Smooth muscle cell (in vitro differentiated cells): ENCODE measurements around the gene KCNJ14. TPM values are rescaled to one million over a fixed set of nuclear protein-coding genes. Genes with fewer than 3 reads are reported as not detected.

ENCODE experiments used
- DNase-seq: peaks from one replicate; lab custom pipeline; 2025; ENCODE audit not compliant: unreplicated experiment; lab: John Stamatoyannopoulos, UW
- H2AFZ ChIP-seq: fragments of 200-600 bp; sonication (generic); 2 replicates; pipeline ENCODE4 v1.6.0; 2016; ENCODE audit warnings: antibody characterized with exemption, low read depth, mild to moderate bottlenecking
- H3F3A ChIP-seq: fragments of 200-600 bp; sonication (generic); 2 replicates; pipeline ENCODE4 v1.6.0; 2017; ENCODE audit warnings: antibody characterized with exemption, low read depth
- H3K27ac ChIP-seq: fragments of 200-600 bp; sonication (generic); 2 replicates; pipeline ENCODE4 v1.5.1; 2016; ENCODE audit warnings: low read depth, mild to moderate bottlenecking
- H3K27me3 ChIP-seq: fragments of 200-600 bp; sonication (generic); 2 replicates; pipeline ENCODE4 v1.6.1; 2016; ENCODE audit warnings: low read depth, mild to moderate bottlenecking
- H3K36me3 ChIP-seq: fragments of 200-600 bp; sonication (generic); 2 replicates; pipeline ENCODE4 v1.5.1; 2016; ENCODE audit warnings: low read depth
- H3K4me1 ChIP-seq: fragments of 200-600 bp; sonication (generic); 2 replicates; pipeline ENCODE4 v1.5.1; 2016; ENCODE audit warnings: low read depth
- H3K4me2 ChIP-seq: fragments of 200-600 bp; sonication (generic); 2 replicates; pipeline ENCODE4 v1.6.0; 2016; ENCODE audit warnings: mild to moderate bottlenecking
- H3K4me3 ChIP-seq: fragments of 200-600 bp; sonication (generic); 2 replicates; pipeline ENCODE4 v1.5.1; 2016; ENCODE audit warnings: mild to moderate bottlenecking
- H3K79me2 ChIP-seq: fragments of 200-600 bp; sonication (generic); 2 replicates; pipeline ENCODE4 v1.6.0; 2016; ENCODE audit warnings: low read depth, mild to moderate bottlenecking
- H3K9ac ChIP-seq: fragments of 200-600 bp; sonication (generic); 2 replicates; pipeline ENCODE4 v1.6.0; 2016; ENCODE audit warnings: low read depth
- H3K9me3 ChIP-seq: fragments of 200-600 bp; sonication (generic); replicated peaks from 2 replicates; pipeline ENCODE4 v1.5.1; 2016; ENCODE audit warnings: low read depth
- H4K20me1 ChIP-seq: fragments of 200-600 bp; sonication (generic); 2 replicates; pipeline ENCODE4 v1.6.0; 2016; ENCODE audit warnings: low read depth
- CTCF ChIP-seq: fragments of 200-600 bp; sonication (generic); IDR thresholded peaks from 2 replicates; pipeline ENCODE4 v1.5.1; 2017; ENCODE audit warnings: borderline replicate concordance, mild to moderate bottlenecking, antibody characterized with exemption; ENCODE audit not compliant: insufficient read depth, poor library complexity, severe bottlenecking
- WGBS: methylation state at CpG from one replicate; pipeline ENCODE4 v1.1.7; 2016; ENCODE audit warnings: low lambda C conversion rate; 5-methylcytosine and 5-hydroxymethylcytosine counted together
- polyA plus RNA-seq: library from polyadenylated mRNA; unstranded; fragments of >200 nt; fragmentation: Nextera tagmentation; extraction: Ambion mirVana; gene quantifications from 2 replicates; pipeline ENCODE4 v1.2.1, GENCODE V29; 2016
- total RNA-seq: library from RNA; depleted of rRNA; stranded (reverse); fragments of >200 nt; gene quantifications from 2 replicates; pipeline ENCODE4 v1.2.3, GENCODE V29; 2014

The KCNJ14 gene
- total and polyA plus RNA-seq, 2 experiments from 2014 or later, result 1.7 to 1.8 TPM

DNA sequence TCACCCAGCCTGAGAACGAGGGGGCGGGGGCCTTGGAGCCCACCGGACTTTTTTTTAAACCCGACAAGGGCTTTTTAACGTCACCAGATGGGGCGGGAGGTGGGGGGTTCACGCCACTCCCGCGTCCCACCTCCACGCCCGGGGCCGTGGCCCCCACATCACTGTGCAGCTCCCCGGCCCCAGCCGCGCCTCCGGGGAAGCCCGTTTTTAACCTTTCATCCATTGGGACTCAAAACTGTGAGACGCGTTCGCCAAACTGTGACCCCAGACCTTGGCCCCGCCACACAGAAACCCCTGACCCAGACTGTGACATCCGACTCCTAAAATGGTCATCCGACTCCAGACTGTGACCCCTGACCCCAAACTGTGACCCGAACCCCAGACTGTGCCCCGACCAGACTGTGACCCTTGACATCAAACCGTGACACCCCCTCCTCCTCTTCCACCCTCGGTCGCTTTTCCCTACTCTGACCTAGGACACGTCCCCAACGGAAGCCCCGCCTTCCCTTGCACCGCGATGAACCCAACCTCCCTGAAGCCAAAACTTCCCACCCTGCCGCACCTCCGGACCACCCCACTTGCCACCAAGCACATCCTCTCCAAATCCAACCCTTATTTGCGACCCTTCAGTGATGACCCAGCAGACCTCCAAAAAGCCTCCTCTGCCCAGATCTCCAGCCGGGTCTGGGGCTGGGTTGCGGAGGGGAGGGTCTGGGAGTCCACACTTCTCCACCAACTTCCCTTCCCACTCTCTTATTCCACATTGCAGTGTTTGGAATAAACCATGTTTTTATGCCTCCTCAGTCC is 11.0 kb upstream of the KCNJ14 start:
- Histone ChIP-seq H3K27me3 (no peaks in the 10 kb centered on the region), H2AFZ (no peak overlapping the region), H3K79me2 (peaks cover 21% of the 10 kb centered on the region), H3K36me3 (no peaks in the 10 kb centered on the region), H3K27ac (peak overlapping the region; percentile 33), H3K9me3 (no peaks in the 10 kb centered on the region), H3K9ac (no peak overlapping the region), H3F3A (peaks cover 5% of the 10 kb centered on the region), H3K4me2 (peak overlapping the region; percentile 96), H3K4me3 (peak overlapping the region; percentile 88), H3K4me1 (peaks cover 13% of the 10 kb centered on the region), H4K20me1 (no peaks in the 10 kb centered on the region)
- DNase-seq, result no peak
- WGBS, result 67% methylated on average over 24 of the region's 38 CpGs
- TF ChIP-seq CTCF, result no peak

- no peaks in the 10 kb centered on the region for H4K20me1 ChIP-seq
- H3K79me2 ChIP-seq, result peaks cover 21% of the 10 kb centered on the region
- peaks cover 5% of the 10 kb centered on the region for H3F3A ChIP-seq
- H3K4me3 ChIP-seq, result peak overlapping the region; percentile 88
- peaks cover 13% of the 10 kb centered on the region for H3K4me1 ChIP-seq
- H3K4me2 ChIP-seq, result peak overlapping the region; percentile 96
- no peak overlapping the region for H3K9ac ChIP-seq
- no peaks in the 10 kb centered on the region for H3K9me3 ChIP-seq
- H3K27me3 ChIP-seq, result no peaks in the 10 kb centered on the region
- DNase-seq, result no peak
- TF ChIP-seq CTCF, result no peak
- 55% methylated on average over 3 of the region's 3 CpGs for WGBS
- peak overlapping the region; percentile 82 for H2AFZ ChIP-seq
- no peaks in the 10 kb centered on the region for H3K36me3 ChIP-seq
- H3K27ac ChIP-seq, result peak overlapping the region; percentile 33
These were observed 10.5 kb upstream of the KCNJ14 start for GRCh38 chr19:48444936-48445200.

DNA sequence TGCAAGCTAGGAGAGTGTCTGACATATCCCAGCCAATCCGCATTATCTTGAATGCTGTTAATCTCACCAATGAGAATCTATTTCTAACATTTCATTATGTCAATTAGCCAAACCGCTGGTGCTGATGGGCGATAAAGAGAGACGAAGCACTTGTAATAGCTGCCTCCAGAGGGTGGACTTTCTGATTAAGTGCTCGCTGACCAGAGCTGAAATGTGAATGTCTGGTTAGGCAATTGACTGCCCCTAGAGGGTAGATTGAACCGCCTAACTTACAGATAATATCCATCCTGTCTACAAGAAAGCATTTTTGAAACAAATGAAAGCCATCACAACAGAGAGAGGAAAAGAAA is 10.1 kb upstream of the KCNJ14 start:
- Histone ChIP-seq H3K9ac (peak overlapping the region; percentile 90), H3K9me3 (no peaks in the 10 kb centered on the region), H3K4me2 (peak overlapping the region; percentile 96), H3K79me2 (peaks cover 21% of the 10 kb centered on the region), H3K36me3 (no peaks in the 10 kb centered on the region), H3K4me3 (peak overlapping the region; percentile 88), H3K27me3 (no peaks in the 10 kb centered on the region), H3K27ac (peak overlapping the region; percentile 88), H2AFZ (peak overlapping the region; percentile 82), H4K20me1 (no peaks in the 10 kb centered on the region), H3F3A (peaks cover 5% of the 10 kb centered on the region), H3K4me1 (peaks cover 13% of the 10 kb centered on the region)
- 9% methylated on average over 6 of the region's 6 CpGs for WGBS
- peak; percentile 52 for TF ChIP-seq CTCF
- DNase-seq, result no peak
